Activated CD8-positive, alpha-beta memory T cell treated with anti-CD3 and anti-CD28 coated beads, Interleukin-2, amount 50 U/mL, for 1 hour (primary cell): Measurements from ENCODE around the gene SFTA2.

ENCODE experiments used
- DNase-seq: peaks from one replicate; pipeline ENCODE4 v3.0.0-alpha.2; 2020; ENCODE audit errors: extremely low read depth

Gene SFTA2

GRCh38 chr6:30889921-30890645 is 41.9 kb downstream of the SFTA2 start:
- DNase-seq = no peak

DNA sequence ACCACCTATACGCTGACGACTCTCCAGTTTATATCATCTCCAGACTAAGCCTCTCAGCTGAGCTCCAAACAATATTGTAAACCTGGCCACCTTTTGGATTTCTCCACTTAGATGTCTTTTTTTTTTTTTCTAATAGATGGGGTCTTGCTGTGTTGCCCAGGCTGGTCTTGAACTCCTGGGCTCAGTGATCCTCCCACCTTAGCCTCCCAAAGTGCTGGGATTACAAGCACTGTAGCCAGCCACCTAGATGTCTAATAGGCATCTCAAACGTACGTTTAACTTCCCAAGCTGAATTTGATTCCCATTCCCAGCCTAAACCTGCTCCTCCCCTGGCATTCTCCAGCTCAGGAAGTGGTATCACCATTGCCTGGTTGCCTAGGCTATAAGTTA is 42.5 kb downstream of the SFTA2 start:
- no peak for DNase-seq

DNA sequence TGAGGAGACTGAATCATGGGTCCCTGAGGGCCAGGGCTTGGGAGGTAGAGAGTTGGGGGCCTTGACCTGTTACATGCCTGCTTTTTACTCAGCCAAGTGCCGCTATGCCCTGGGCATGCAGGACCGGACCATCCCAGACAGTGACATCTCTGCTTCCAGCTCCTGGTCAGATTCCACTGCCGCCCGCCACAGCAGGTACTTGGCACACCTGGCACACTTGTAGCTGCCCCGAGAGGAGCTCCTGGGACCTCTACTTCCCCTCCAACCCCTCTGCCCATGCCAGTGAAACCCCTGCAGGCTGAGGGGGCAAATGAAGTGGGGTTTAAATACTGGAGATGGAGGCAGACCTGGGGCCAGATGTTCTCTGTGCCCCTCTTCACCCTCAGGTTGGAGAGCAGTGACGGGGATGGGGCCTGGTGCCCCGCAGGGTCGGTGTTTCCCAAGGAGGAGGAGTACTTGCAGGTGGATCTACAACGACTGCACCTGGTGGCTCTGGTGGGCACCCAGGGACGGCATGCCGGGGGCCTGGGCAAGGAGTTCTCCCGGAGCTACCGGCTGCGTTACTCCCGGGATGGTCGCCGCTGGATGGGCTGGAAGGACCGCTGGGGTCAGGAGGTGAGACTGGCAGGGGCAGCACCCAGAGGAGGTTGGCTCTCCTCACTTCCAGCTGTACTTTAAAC is 43.0 kb downstream of the SFTA2 start:
- DNase-seq = no peak

DNA sequence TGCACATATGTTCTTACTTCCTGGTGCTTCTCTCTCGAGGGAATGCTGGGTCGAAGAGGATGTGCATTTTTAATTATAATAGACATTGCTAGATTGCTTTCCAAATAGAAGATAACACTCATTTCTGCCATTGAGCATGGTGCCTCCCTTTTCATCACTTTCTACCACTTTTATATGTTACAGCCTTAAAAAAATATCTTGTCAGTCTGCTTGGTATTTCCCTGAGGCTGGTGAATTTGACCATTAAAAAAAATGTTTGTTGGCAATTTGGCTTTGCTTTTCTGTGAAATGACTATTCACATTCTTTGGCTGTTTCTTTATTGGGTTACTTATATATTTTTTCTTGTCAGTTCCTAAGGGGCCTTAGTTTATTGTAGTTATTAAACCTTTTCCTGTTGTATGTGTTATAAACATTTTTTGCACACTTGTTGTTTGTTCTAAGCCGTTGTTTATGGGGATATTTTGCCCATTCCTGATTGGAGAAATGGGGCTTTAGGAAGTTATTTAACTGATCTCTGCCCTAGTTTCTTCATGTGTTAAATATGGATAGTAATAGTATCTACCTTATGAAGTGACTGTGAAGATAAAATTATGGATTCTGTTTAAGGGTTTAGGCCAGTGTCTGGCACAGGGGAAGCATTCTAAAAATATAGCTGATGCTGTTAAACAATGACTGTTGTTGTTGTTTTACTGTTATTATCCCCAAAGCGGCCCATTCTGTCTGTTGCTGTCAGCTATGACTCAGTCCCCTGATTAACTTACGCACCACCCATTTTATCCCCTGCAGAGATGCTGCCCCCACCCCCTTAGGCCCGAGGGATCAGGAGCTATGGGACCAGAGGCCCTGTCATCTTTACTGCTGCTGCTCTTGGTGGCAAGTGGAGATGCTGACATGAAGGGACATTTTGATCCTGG is 43.8 kb downstream of the SFTA2 start:
- no peak for DNase-seq

DNA sequence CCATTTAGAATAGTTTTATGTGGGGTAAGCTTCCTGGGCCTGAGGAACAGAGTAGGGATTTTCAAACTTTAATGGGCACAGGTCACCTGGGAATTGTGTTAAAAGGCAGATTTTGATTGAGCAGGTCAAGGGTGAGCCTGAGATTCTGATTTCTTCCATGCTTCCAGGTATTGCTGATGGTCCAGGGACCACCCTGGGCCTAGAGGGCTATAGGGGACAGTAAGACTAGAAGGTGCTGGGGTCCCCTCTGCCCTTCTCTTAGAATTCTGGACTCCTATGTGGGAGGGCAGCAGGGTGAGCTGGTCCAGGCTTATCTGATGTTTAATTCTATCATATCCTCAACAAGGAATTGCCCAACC is 45.1 kb downstream of the SFTA2 start:
- no peak for DNase-seq

GRCh38 chr6:30885999-30886896 is 45.7 kb downstream of the SFTA2 start:
- no peak for DNase-seq

- DNase-seq = no peak
These were observed 46.4 kb downstream of the SFTA2 start for GRCh38 chr6:30885481-30885998.

GRCh38 chr6:30884521-30885480 is 47.2 kb downstream of the SFTA2 start:
- no peak for DNase-seq

DNA sequence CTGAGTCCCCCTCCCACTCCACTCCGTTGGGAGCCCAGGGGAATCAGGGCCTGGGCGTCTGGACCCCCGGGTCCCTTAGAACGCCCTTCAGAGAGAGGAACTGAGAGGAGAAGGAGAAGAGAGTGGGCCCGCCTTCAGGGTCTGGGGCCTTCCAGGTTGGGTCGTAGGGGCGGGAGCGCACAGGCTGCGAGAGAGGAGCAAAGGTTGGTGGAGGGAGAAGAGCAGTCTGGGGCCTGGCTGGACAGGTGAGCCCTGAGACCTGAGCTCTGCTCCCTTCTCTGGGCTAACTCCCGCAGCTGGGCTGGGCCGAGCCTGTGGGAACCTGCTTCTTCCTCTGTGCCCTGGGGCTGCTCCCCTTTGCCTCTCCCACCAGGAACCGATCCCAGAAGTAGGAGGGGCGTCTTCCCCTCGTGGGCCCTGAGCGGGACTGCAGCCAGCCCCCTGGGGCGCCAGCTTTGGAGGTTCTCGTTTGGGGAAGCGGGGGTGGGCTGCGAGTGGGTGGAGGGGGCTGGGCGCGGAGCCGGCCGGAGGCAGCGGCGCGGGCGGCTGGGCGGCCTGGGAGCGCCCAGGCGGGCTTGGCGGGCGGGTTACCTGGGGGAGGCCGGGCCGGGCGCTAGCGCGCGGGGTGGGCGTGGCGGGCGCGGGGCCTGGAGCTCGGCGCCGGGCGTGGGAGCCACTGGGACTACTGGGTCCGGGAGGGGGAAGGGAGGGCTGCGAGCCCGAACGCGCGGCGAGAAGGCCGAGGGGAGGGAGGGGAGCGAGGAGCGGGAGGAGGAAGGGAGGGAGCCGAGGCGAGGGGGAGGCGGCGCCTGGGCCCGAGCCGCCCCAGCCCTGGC is 48.1 kb downstream of the SFTA2 start, which contains the start of gene DDR1:
DDR1 (plus strand) TSS at position 835 of the 836 bp plus-strand sequence. CDS start 4,211 bp downstream, outside the sequence.
- no peak for DNase-seq

DNA sequence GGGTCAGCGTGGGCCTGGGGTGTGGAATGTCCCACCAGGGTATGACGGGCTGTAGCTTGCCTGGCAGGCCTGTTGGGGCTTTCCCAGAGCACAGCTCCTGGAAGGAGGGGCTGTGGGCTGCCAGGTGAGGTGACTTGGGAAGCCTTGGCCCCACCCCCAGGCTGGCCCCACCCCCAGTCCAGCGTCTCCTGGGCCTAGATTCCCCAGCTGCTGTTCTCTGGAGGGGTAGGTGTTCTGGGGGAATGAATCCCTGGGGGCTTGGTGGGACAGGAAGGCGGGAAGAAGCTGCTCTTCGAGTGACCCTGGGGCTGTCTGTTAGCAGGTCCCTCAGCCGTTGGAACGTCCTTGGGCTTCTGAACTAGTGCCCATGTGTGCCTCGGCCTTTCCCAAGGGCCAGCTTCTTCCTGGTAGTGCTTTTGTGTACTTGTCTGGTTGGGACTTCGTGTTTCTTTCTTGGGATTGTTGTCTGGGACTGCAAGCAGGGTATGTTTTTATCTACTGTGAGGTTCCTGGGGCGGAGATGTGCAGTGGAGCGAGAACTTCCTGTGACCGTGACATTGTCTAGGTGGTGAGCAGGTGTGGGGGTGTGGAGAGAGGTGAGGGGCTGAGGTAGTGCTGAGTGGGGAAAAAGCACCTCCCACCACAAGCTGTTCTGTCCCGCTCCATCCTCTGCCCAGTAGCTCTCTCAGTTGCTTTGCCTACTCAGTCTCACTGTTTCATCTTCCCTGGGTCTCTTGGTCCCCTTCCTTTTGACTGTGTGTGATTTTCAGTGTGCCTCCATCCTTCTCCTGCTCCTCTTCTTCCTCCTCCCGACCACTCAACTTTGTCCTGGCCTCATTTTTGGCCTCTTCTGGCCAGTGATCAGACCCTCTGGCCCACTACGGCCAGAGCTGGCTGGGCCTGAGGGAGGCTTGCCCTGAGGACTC is 48.9 kb downstream of the SFTA2 start:
- DNase-seq = no peak

DNA sequence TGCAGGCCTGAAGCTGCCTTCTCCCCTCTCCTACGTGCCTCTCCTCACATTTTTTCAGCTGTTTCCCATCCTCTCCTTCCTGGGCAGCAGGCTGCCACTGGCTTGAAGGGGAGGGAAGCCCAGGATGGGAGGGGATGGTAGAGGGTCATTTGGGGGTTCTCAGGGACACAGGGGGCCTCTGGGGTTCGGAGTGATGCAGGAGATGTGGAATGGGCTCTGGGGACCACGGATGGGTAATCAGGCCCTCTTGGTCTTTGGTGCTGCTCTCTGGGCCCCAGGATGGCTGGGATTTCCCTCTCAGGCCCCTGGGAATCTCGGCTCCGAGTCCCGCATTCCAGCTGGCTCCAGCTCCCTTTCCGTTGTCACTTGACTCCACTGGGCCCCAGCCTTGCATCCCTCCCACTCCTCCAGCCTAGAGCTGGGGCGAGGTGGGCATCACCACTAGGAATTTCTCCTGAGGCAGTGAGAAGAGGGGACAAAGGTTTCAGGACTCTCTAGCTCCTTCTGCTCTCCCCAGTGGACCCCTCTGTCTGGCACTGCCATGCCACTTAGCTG is 49.7 kb downstream of the SFTA2 start:
- DNase-seq = no peak

- DNase-seq = no peak
These were observed 50.4 kb downstream of the SFTA2 start for GRCh38 chr6:30881392-30882203.
